ENCODE data around the gene PPP1R16B. TPM values are rescaled to one million over a fixed set of nuclear protein-coding genes. Genes with fewer than 3 reads are reported as not detected.
"Not testable (repeated sequence)": the region's sequence is repeated elsewhere in the genome, so short reads cannot be mapped to it uniquely, and the experiment has no call there.

The PPP1R16B gene
- total RNA-seq, 4 donors from 2014 or later: 1.8 to 11.1 (median 7.0) TPM

- in situ Hi-C loops (cut with MboI; ENCODE audit: low pct_ligation_motif_present in 1 of 4, low pct_unique_long_range_greater_than_20kb in 1 of 4, low sequenced_read_pairs in 3 of 4): no loop called here
- H3K4me3 ChIP-seq: no peak overlapping the region
- H3K36me3 ChIP-seq: no peaks in the 10 kb centered on the region
- 80 to 81% methylated on average over 1 to 4 of the region's 4 CpGs for WGBS, 2 donors (ENCODE audit: low coverage in 1 of 2)
- DNase-seq: no peak
- intact Hi-C loops (cut with DNase I; ENCODE audit: low total_unique reads): no loop called here
- no peaks in the 10 kb centered on the region for H3K9me3 ChIP-seq
- no peak for TF ChIP-seq CTCF (IDR thresholded peaks at IDR 0.05)
- TF ChIP-seq EP300 (IDR thresholded peaks at IDR 0.05; ENCODE audit: low read depth): no peak
- no peak for TF ChIP-seq POLR2AphosphoS5 (IDR thresholded peaks at IDR 0.05)
- TF ChIP-seq POLR2A (IDR thresholded peaks at IDR 0.05): no peak
- H3K27me3 ChIP-seq: peaks cover 17% of the 10 kb centered on the region
- H3K27ac ChIP-seq: peak overlapping the region in 1 of 4 donors; percentile 17
- peaks cover 0 to 4% (median 0%) of the 10 kb centered on the region in 4 donors for H3K4me1 ChIP-seq
These were observed 7.4 kb downstream of the PPP1R16B start for GRCh38 chr20:38812709-38813573.

GRCh38 chr20:38813574-38813962 lies 8.1 kb downstream of the PPP1R16B start:
- DNase-seq; H3K9me3 ChIP-seq; in situ Hi-C loops (cut with MboI; ENCODE audit: low pct_ligation_motif_present in 1 of 4, low pct_unique_long_range_greater_than_20kb in 1 of 4, low sequenced_read_pairs in 3 of 4); H3K4me3 ChIP-seq; H3K27ac ChIP-seq; intact Hi-C loops (cut with DNase I; ENCODE audit: low total_unique reads); H3K36me3 ChIP-seq; H3K4me1 ChIP-seq: not testable (repeated sequence)
- peaks cover 11% of the 10 kb centered on the region for H3K27me3 ChIP-seq
- WGBS, 2 donors (ENCODE audit: low coverage in 1 of 2): 87 to 91% methylated on average over 5 to 6 of the region's 6 CpGs

GRCh38 chr20:38815446-38815845 lies 9.9 kb downstream of the PPP1R16B start:
- H3K36me3 ChIP-seq: no peaks in the 10 kb centered on the region
- in situ Hi-C loops (cut with MboI; ENCODE audit: low pct_ligation_motif_present in 1 of 4, low pct_unique_long_range_greater_than_20kb in 1 of 4, low sequenced_read_pairs in 3 of 4): no loop called here
- no peak for DNase-seq
- H3K9me3 ChIP-seq: no peaks in the 10 kb centered on the region
- no peaks in the 10 kb centered on the region for H3K27me3 ChIP-seq
- H3K27ac ChIP-seq: no peak overlapping the region
- TF ChIP-seq POLR2A (IDR thresholded peaks at IDR 0.05) (no peak), CTCF (IDR thresholded peaks at IDR 0.05) (no peak), EP300 (IDR thresholded peaks at IDR 0.05; ENCODE audit: low read depth) (no peak), POLR2AphosphoS5 (IDR thresholded peaks at IDR 0.05) (no peak)
- no peak overlapping the region for H3K4me3 ChIP-seq
- no peaks in the 10 kb centered on the region for H3K4me1 ChIP-seq
- intact Hi-C loops (cut with DNase I; ENCODE audit: low total_unique reads): no loop called here

- in situ Hi-C loops (cut with MboI; ENCODE audit: low pct_ligation_motif_present in 1 of 4, low pct_unique_long_range_greater_than_20kb in 1 of 4, low sequenced_read_pairs in 3 of 4) (no loop called here), intact Hi-C loops (cut with DNase I; ENCODE audit: low total_unique reads) (no loop called here)
- Histone ChIP-seq H3K4me3 (no peak overlapping the region), H3K9me3 (no peaks in the 10 kb centered on the region), H3K27me3 (peaks cover 3% of the 10 kb centered on the region), H3K27ac (no peak overlapping the region), H3K4me1 (no peaks in the 10 kb centered on the region), H3K36me3 (no peaks in the 10 kb centered on the region)
- TF ChIP-seq POLR2AphosphoS5 (IDR thresholded peaks at IDR 0.05) (no peak), EP300 (IDR thresholded peaks at IDR 0.05; ENCODE audit: low read depth) (no peak), CTCF (IDR thresholded peaks at IDR 0.05) (no peak), POLR2A (IDR thresholded peaks at IDR 0.05) (no peak)
- WGBS, 2 donors (ENCODE audit: low coverage in 1 of 2): 77 to 79% methylated on average over 6 to 9 of the region's 9 CpGs
- DNase-seq: no peak
These were observed 12.9 kb downstream of the PPP1R16B start for GRCh38 chr20:38818113-38819065.

Data from transverse colon (tissue), 4 donors.